Dedifferentiated amniotic fluid mesenchymal stem cell (primary cell): ENCODE measurements around the gene RIMS1.

Experiments used
- DNase-seq: peaks from one replicate; pipeline ENCODE4 v3.0.0-alpha.2; 2016; ENCODE audit errors: extremely low spot score

RIMS1 gene

DNA sequence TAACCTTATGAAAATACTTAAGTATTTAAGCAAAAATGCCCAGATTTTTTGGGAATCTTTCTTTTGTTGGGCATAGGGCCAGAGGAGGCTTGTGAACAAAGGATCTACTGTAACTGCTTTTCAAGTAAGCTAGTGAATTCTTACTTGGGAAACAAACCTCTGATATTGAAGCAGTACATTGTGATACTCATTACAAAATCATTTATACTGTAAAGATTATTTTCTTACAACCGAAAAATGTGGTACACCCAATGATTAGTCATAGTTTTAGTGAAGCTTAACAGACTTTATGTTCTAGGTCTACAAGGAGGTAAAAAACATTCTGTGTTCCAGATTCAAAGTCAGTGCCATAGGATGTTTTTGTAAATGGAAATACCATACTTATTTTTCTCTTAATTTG lies 462.6 kb downstream of the RIMS1 start:
- peak; percentile 20 for DNase-seq

DNA sequence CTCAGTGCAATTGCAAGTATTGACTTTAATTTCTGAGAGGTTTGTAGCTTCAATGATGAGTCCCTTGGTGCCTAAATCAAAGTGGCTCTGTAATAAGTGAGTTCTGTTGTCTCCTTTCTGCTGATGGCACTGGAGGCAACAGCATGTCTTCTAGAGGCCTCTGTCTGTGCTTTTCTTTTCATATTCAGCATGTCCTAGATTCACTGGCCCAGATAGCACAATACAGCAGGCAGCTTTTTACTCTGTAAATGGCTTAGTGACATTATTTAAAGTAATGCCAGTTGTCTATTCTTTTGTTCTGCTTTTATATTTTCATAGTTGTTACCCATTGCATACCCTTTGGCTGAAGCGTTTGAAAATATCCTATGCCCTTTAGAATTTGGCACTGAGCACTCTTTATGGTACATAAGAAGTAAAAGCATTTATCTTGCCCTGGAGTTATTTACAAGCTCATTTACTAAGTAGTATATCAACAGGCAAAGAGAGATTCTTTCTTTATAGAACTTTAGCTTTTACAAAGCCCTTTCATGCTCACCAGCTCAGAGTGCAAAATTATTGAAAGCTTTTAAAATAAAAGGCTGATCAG lies 464.0 kb downstream of the RIMS1 start:
- no peak for DNase-seq

- peak; percentile 77 for DNase-seq
Measured at GRCh38 chr6:72363844-72364740, 477.7 kb downstream of the RIMS1 start.

DNA sequence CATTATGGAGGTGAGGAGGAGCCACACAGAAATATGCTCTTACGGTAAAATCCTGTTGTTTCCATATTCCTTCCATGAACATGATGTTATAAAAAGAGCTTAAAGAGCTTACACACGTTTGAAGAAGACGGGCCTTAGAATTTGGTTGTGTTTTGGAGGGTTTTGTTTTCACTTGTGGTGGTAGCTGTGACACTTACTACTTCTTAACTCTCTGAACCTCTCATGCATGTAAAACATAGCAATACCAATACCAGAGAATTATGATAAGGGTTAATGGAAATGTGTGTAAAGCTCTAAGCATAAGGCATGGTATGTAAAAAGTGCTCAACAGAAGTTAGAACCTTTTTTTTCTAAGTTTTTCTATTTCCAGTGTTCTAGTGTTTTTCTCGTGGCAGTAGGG lies 479.4 kb downstream of the RIMS1 start:
- no peak for DNase-seq

DNA sequence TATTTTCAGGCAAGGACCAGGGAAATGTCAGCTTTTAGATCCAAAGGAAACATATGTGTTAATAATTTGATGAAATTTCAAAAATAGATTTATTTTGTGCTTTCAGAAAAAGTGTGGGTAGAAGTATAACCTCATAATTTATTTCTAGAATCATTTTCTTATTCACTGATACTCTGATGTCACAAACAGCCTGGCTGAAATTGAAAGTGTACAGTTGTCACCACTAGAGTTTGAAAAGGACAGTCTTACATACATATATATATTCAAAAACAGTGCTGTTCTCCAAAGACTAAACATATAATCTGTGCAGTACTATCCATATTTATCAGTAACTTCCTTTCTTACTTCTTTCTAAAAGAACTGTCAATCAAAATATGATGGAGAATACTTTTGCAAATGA lies 481.1 kb downstream of the RIMS1 start:
- no peak for DNase-seq

GRCh38 chr6:72371473-72371872 lies 485.1 kb downstream of the RIMS1 start:
- no peak for DNase-seq

DNA sequence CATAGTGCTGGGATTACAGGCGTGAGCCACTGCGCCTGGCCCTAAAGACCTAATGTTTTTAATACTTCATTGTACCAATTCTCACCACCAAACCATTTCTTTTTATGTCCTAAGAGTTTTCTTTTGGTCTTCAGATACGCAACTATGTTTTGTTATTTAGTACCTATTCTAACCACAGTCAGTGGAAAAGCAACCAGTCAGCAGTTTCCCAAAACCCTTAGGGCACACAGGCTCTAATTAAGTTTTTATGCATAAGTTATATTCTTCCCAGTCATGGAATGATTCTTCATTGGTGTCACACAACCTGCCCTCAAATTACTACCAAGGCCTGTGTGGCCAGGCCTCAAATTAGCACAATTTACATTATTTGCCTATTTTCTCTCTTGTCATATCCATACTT lies 487.8 kb downstream of the RIMS1 start:
- no peak for DNase-seq

- no peak for DNase-seq
Measured at GRCh38 chr6:72374857-72375256, 488.5 kb downstream of the RIMS1 start.

GRCh38 chr6:72376736-72377135 lies 490.4 kb downstream of the RIMS1 start:
- DNase-seq: no peak

GRCh38 chr6:72381076-72381475 lies 494.7 kb downstream of the RIMS1 start:
- no peak for DNase-seq

GRCh38 chr6:72382602-72383529 lies 496.5 kb downstream of the RIMS1 start:
- no peak for DNase-seq

- no peak for DNase-seq
Measured at GRCh38 chr6:72386324-72386723, 500.0 kb downstream of the RIMS1 start.

DNA sequence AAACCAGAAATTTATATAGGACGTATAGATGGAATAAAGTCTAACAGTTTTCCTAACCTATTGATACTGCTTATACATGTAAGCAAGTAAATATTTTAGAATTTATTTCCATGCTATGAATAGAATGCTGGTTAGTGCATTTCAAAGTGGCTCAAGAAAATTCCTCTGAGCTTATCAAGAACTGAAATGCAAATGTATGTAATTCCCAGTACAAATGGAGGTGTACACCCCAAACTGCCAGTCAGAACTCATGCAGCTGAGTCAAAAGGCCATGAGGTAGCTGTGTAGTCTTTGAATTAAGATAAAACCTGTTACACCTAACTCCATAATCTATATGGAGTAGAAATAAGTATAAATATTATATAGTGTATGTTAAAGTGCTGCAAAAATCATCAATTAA lies 503.3 kb downstream of the RIMS1 start:
- no peak for DNase-seq

DNA sequence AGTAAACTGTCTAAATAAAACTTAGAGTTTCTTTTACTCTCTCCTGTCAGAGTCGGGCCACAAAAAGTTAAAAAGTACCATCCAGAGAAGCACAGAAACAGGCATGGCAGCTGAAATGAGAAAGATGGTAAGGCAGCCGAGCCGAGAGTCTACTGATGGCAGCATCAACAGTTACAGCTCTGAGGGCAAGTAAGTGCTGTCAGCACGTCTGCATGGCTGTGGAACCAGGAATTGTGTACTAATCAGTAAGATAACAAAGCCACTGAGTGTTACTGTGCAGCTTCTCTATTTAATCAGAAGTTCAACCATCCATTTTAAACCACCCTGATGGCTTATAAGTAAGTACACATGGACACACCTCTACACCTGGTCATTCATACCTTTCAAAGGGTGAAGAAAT lies 504.2 kb downstream of the RIMS1 start:
- DNase-seq: no peak

DNA sequence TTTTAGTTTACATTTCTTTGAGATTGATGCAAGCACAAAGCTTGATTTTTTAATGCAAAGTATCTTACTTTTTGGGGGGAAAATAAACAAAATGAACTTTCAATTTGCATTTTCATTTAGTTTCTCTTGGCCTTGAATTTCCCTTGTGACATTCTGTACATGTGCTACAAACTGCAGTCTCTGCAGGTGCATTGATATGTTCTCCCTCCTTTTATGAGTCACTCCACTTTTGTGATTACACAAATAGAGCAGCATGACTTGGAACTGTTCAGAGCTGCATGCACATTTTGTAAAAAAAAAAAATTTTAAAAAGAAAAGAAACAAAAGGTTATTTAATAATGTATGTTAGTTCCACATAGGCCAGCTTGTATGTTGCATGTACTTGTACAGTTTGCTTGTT lies 515.5 kb downstream of the RIMS1 start:
- DNase-seq: no peak

DNA sequence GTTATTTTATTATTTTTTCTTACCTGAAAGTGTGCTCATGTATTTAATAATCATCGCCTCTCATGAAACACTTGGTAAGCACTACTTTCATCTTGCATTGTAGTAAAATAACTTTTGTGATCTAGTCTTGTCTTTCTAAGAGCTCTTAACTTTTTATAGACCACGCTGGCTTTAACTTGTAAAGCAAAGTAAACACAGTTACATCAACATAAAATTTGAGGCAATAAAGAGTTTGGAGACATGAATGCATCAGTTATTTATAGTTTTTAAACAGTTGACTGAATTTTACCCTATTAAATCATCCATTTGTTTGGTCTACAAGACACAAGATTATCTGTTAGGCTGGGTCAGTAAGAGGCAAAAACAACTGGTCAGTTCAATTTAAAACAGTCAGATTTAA lies 517.1 kb downstream of the RIMS1 start:
- no peak for DNase-seq

GRCh38 chr6:72406517-72406916 lies 520.2 kb downstream of the RIMS1 start:
- no peak for DNase-seq

GRCh38 chr6:72410769-72411168 lies 524.4 kb downstream of the RIMS1 start:
- DNase-seq: no peak

- DNase-seq: peak; percentile 57
Measured at GRCh38 chr6:72411872-72412708, 525.7 kb downstream of the RIMS1 start.

DNA sequence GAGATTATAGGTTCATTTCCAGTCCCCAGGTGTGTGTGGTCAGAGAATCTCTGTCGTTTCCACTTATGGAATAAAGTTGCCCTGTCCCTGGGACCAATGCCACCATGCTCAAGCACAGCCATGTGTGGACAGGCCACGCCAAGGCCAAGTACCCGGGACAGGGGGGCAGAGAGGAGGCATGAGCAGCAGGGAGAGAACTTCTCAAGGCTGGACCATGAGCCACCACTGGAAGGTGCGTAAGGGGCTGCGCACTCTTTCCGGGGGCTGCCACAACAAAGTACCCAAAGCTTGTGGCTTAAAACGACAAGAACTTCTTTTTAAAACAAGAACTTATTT lies 526.3 kb downstream of the RIMS1 start:
- no peak for DNase-seq

- DNase-seq: no peak
Measured at GRCh38 chr6:72413884-72414283, 527.5 kb downstream of the RIMS1 start.

DNA sequence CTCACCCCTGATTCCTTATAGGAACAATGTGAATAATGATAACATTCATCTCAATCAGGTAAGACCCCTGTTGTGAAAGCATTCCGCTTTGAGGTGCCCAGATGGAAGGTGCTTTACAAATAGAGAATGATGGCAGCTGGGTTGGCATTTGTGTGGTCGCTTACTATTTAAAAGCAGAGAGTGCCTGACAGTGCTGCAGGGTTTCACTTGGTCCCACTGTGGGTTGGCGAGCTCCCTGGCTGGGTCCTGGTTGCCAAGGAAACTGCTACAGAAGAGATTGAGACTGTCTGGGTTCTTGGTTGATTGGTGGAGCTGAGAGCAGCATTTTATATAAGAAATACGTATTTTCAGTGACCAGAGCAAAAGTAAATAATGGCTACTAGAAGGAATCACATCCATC lies 528.3 kb downstream of the RIMS1 start:
- no peak for DNase-seq
